ENCODE results near the gene GMPR2. TPM values are rescaled to one million over a fixed set of nuclear protein-coding genes. Genes with fewer than 3 reads are reported as not detected.

The GMPR2 gene
- total RNA-seq, 1 donor from 2014 or later: 98.4 TPM

- no peaks in the 10 kb centered on the region for H4K20me1 ChIP-seq (ENCODE audit: low read depth)
- Mint-ChIP-seq H3K4me1 (no peaks in the 10 kb centered on the region), H3K27me3 (ENCODE audit: insufficient read depth, low read depth) (peaks cover 4% of the 10 kb centered on the region), H3K4me3 (no peak overlapping the region), H3K36me3 (no peaks in the 10 kb centered on the region), H3K27ac (no peak overlapping the region), H3K9me3 (no peaks in the 10 kb centered on the region)
- H3K79me2 ChIP-seq (ENCODE audit: low read depth): no peaks in the 10 kb centered on the region
- H3K9ac ChIP-seq: no peak overlapping the region
- no peak for DNase-seq (ENCODE audit: low spot score)
- TF ChIP-seq EZH2 (IDR thresholded peaks at IDR 0.05) (no peak), EZH2phosphoT487 (IDR thresholded peaks at IDR 0.05) (no peak), CTCF (IDR thresholded peaks at IDR 0.05) (no peak)
- H3K4me2 ChIP-seq: no peak overlapping the region
- H3K4me3 ChIP-seq: no peak overlapping the region
- H3F3A ChIP-seq (ENCODE audit: low read depth): no peaks in the 10 kb centered on the region
- no peaks in the 10 kb centered on the region for H3K27me3 ChIP-seq
- no peak overlapping the region for H2AFZ ChIP-seq (replicated peaks)
- H3K36me3 ChIP-seq: no peaks in the 10 kb centered on the region
- H3K4me1 ChIP-seq: no peaks in the 10 kb centered on the region
- H3K27ac ChIP-seq: no peak overlapping the region
- no peaks in the 10 kb centered on the region for H3K9me3 ChIP-seq (ENCODE audit: low read depth)
These were observed 19.2 kb downstream of the GMPR2 start for GRCh38 chr14:24251880-24252288.

- Mint-ChIP-seq H3K36me3 (no peaks in the 10 kb centered on the region), H3K4me1 (no peaks in the 10 kb centered on the region), H3K4me3 (no peak overlapping the region), H3K9me3 (no peaks in the 10 kb centered on the region), H3K27ac (no peak overlapping the region), H3K27me3 (ENCODE audit: insufficient read depth, low read depth) (peaks cover 4% of the 10 kb centered on the region)
- H3K4me1 ChIP-seq: no peaks in the 10 kb centered on the region
- H3K79me2 ChIP-seq (ENCODE audit: low read depth): no peaks in the 10 kb centered on the region
- no peak overlapping the region for H3K9ac ChIP-seq
- no peaks in the 10 kb centered on the region for H3K36me3 ChIP-seq
- H3K27me3 ChIP-seq: no peaks in the 10 kb centered on the region
- no peak for TF ChIP-seq EZH2phosphoT487 (IDR thresholded peaks at IDR 0.05)
- no peak for TF ChIP-seq CTCF (IDR thresholded peaks at IDR 0.05)
- TF ChIP-seq EZH2 (IDR thresholded peaks at IDR 0.05): no peak
- H3F3A ChIP-seq (ENCODE audit: low read depth): no peaks in the 10 kb centered on the region
- no peaks in the 10 kb centered on the region for H3K9me3 ChIP-seq (ENCODE audit: low read depth)
- no peak overlapping the region for H3K4me2 ChIP-seq
- no peak overlapping the region for H3K27ac ChIP-seq
- H3K4me3 ChIP-seq: no peak overlapping the region
- H4K20me1 ChIP-seq (ENCODE audit: low read depth): no peaks in the 10 kb centered on the region
- H2AFZ ChIP-seq (replicated peaks): no peak overlapping the region
- no peak for DNase-seq (ENCODE audit: low spot score)
These were observed 19.8 kb downstream of the GMPR2 start for GRCh38 chr14:24252289-24253124.

GRCh38 chr14:24253936-24254335 is 21.2 kb downstream of the GMPR2 start:
- H3F3A ChIP-seq (ENCODE audit: low read depth): no peaks in the 10 kb centered on the region
- TF ChIP-seq EZH2 (IDR thresholded peaks at IDR 0.05): no peak
- no peak for DNase-seq (ENCODE audit: low spot score)
- no peaks in the 10 kb centered on the region for H3K27me3 ChIP-seq
- H3K4me1 ChIP-seq: no peaks in the 10 kb centered on the region
- H3K27ac ChIP-seq: no peak overlapping the region
- no peaks in the 10 kb centered on the region for H3K79me2 ChIP-seq (ENCODE audit: low read depth)
- H3K4me2 ChIP-seq: no peak overlapping the region
- Mint-ChIP-seq H3K27me3 (ENCODE audit: insufficient read depth, low read depth) (peaks cover 4% of the 10 kb centered on the region), H3K4me3 (peak overlapping the region; percentile 38), H3K9me3 (no peaks in the 10 kb centered on the region), H3K36me3 (no peaks in the 10 kb centered on the region), H3K27ac (no peak overlapping the region), H3K4me1 (no peaks in the 10 kb centered on the region)
- H2AFZ ChIP-seq (replicated peaks): no peak overlapping the region
- H4K20me1 ChIP-seq (ENCODE audit: low read depth): no peaks in the 10 kb centered on the region
- H3K9me3 ChIP-seq (ENCODE audit: low read depth): no peaks in the 10 kb centered on the region
- no peaks in the 10 kb centered on the region for H3K36me3 ChIP-seq
- no peak overlapping the region for H3K9ac ChIP-seq
- no peak overlapping the region for H3K4me3 ChIP-seq
